Measurements from ENCODE around the gene PEX14. TPM values are rescaled to one million over a fixed set of nuclear protein-coding genes. Genes with fewer than 3 reads are reported as not detected.

The PEX14 gene
- polyA plus RNA-seq, 1 donor from 2014 or later: 13.5 TPM

GRCh38 chr1:10593750-10594149 is 119.0 kb downstream of the PEX14 start:
- Histone ChIP-seq H3K9me2 (ENCODE audit: insufficient read depth, low read length) (no peaks in the 10 kb centered on the region), H3K4me2 (ENCODE audit: low read length) (no peak overlapping the region), H3K79me2 (replicated peaks; ENCODE audit: insufficient read depth, low read length) (no peaks in the 10 kb centered on the region), H3K9ac (ENCODE audit: low read length) (no peak overlapping the region), H2AFZ (ENCODE audit: low read depth, low read length) (no peak overlapping the region), H3F3A (ENCODE audit: insufficient read depth, low read length, poor library complexity, severe bottlenecking) (no peaks in the 10 kb centered on the region), H4K20me1 (ENCODE audit: insufficient read depth) (no peaks in the 10 kb centered on the region), H3K4me3 (ENCODE audit: low read length) (no peak overlapping the region), H3K27ac (ENCODE audit: low read length) (no peak overlapping the region), H3K36me3 (ENCODE audit: insufficient read depth, low read length) (no peaks in the 10 kb centered on the region), H3K27me3 (ENCODE audit: insufficient read depth, low read depth, low read length) (no peaks in the 10 kb centered on the region), H3K9me3 (ENCODE audit: low read length) (no peaks in the 10 kb centered on the region)
- TF ChIP-seq CTCF (IDR thresholded peaks at IDR 0.05; ENCODE audit: poor library complexity, severe bottlenecking) (no peak), REST (IDR thresholded peaks at IDR 0.05; ENCODE audit: borderline replicate concordance) (no peak), MXI1 (conservative IDR thresholded peaks at IDR 0.05; ENCODE audit: poor library complexity, severe bottlenecking) (no peak), EP300 (conservative IDR thresholded peaks at IDR 0.05; ENCODE audit: poor library complexity, severe bottlenecking) (no peak)

- no peak overlapping the region for H3K9ac ChIP-seq (ENCODE audit: low read length)
- H3K36me3 ChIP-seq (ENCODE audit: insufficient read depth, low read length): no peaks in the 10 kb centered on the region
- no peak overlapping the region for H3K4me2 ChIP-seq (ENCODE audit: low read length)
- H3K79me2 ChIP-seq (replicated peaks; ENCODE audit: insufficient read depth, low read length): no peaks in the 10 kb centered on the region
- no peaks in the 10 kb centered on the region for H3K9me3 ChIP-seq (ENCODE audit: low read length)
- H3K9me2 ChIP-seq (ENCODE audit: insufficient read depth, low read length): no peaks in the 10 kb centered on the region
- no peaks in the 10 kb centered on the region for H3F3A ChIP-seq (ENCODE audit: insufficient read depth, low read length, poor library complexity, severe bottlenecking)
- no peak for TF ChIP-seq EZH2 (IDR thresholded peaks at IDR 0.05; ENCODE audit: borderline replicate concordance, insufficient read depth, low read length, poor library complexity, severe bottlenecking)
- no peak for TF ChIP-seq EP300 (conservative IDR thresholded peaks at IDR 0.05; ENCODE audit: poor library complexity, severe bottlenecking)
- TF ChIP-seq CTCF (IDR thresholded peaks at IDR 0.05; ENCODE audit: poor library complexity, severe bottlenecking): no peak
- no peak for TF ChIP-seq MXI1 (conservative IDR thresholded peaks at IDR 0.05; ENCODE audit: poor library complexity, severe bottlenecking)
- TF ChIP-seq TAF1 (IDR thresholded peaks at IDR 0.05; ENCODE audit: low read depth): no peak
- H3K27ac ChIP-seq (ENCODE audit: low read length): no peak overlapping the region
- H3K27me3 ChIP-seq (ENCODE audit: insufficient read depth, low read depth, low read length): no peaks in the 10 kb centered on the region
- no peaks in the 10 kb centered on the region for H4K20me1 ChIP-seq (ENCODE audit: insufficient read depth)
- no peak overlapping the region for H3K4me3 ChIP-seq (ENCODE audit: low read length)
- no peak overlapping the region for H2AFZ ChIP-seq (ENCODE audit: low read depth, low read length)
Observed at GRCh38 chr1:10594595-10595223, 120.0 kb downstream of the PEX14 start.
